T47D (cell line): Measurements from ENCODE around the gene GRB2.
"Not testable (repeated sequence)": the region's sequence is repeated elsewhere in the genome, so short reads cannot be mapped to it uniquely, and the experiment has no call there.

Source experiments
- DNase-seq, 2 experiments: peaks; one replicate each; pipeline versions ENCODE4 v3.0.0 to v3.0.0-alpha.2; 2011 to 2012; ENCODE audit warnings: low read depth in 1 of 2, low spot score in 1 of 2
- JUND ChIP-seq: IDR thresholded peaks from 2 replicates; pipeline ENCODE4 v1.6.1; 2012; ENCODE audit warnings: low read depth
- in situ Hi-C: cut with HindIII; loops from 2 replicates; pipeline ENCODE4 v1.10.0; 2016; ENCODE audit warnings: low sequenced_read_pairs, low pct_unique_long_range_greater_than_20kb

GRB2 gene

GRCh38 chr17:75405365-75406221 is at the start of gene GRB2:
GRB2 (minus strand) TSS chr17:75405678; CDS start chr17:75393628, 12,050 bp downstream.
- TF ChIP-seq JUND, result no peak
- in situ Hi-C loops, result no loop called here
- DNase-seq, result peak; percentile 97 to 99

GRCh38 chr17:75454672-75455071 is 49.2 kb upstream of the GRB2 start:
- in situ Hi-C loops, DNase-seq: not testable (repeated sequence)

GRCh38 chr17:75454193-75454592 is 48.7 kb upstream of the GRB2 start:
- in situ Hi-C loops, result no loop called here
- DNase-seq, result no peak
- TF ChIP-seq JUND, result no peak

- no peak for DNase-seq
- in situ Hi-C loops, result no loop called here
- TF ChIP-seq JUND, result no peak
Measured at GRCh38 chr17:75450270-75450669, 44.8 kb upstream of the GRB2 start.

GRCh38 chr17:75447951-75448856 is 42.7 kb upstream of the GRB2 start:
- in situ Hi-C loops, result no loop called here
- no peak for TF ChIP-seq JUND
- no peak for DNase-seq

- in situ Hi-C loops, DNase-seq: not testable (repeated sequence)
Measured at GRCh38 chr17:75445896-75446295, 40.4 kb upstream of the GRB2 start.

- in situ Hi-C loops, result no loop called here
- TF ChIP-seq JUND, result no peak
- no peak for DNase-seq
Measured at GRCh38 chr17:75445296-75445695, 39.8 kb upstream of the GRB2 start.

- in situ Hi-C loops, result no loop called here
- no peak for TF ChIP-seq JUND
- DNase-seq, result no peak
Measured at GRCh38 chr17:75442168-75443103, 37.0 kb upstream of the GRB2 start.

- in situ Hi-C loops, result no loop called here
- DNase-seq, result no peak
- no peak for TF ChIP-seq JUND
Measured at GRCh38 chr17:75440738-75441448, 35.4 kb upstream of the GRB2 start.

- in situ Hi-C loops, result no loop called here
- DNase-seq, result no peak
- TF ChIP-seq JUND, result no peak
Measured at GRCh38 chr17:75439287-75439686, 33.8 kb upstream of the GRB2 start.

GRCh38 chr17:75437404-75437803 is 31.9 kb upstream of the GRB2 start:
- in situ Hi-C loops, result not testable (repeated sequence)

GRCh38 chr17:75434433-75434832 is 29.0 kb upstream of the GRB2 start:
- in situ Hi-C loops, DNase-seq: not testable (repeated sequence)

More at GRCh38 chr17:75437404-75437803, 31.9 kb upstream of the GRB2 start:
- DNase-seq, result not testable (repeated sequence)
